ENCODE results near the gene GPC6. TPM values are rescaled to one million over a fixed set of nuclear protein-coding genes. Genes with fewer than 3 reads are reported as not detected.
A peak's percentile ranks its signal among the peaks of the same experiment; 100 is the strongest.

Gene GPC6
- total and polyA plus RNA-seq, 2 experiments from 2014 or later, result 26.0 to 92.8 TPM

- peak; percentile 21 for DNase-seq (ENCODE audit: low spot score)
- H3K4me3 ChIP-seq, result no peak overlapping the region
- TF ChIP-seq EZH2phosphoT487 (IDR thresholded peaks at IDR 0.05; ENCODE audit: low read depth, severe bottlenecking, unreplicated experiment) (no peak), CTCF (IDR thresholded peaks at IDR 0.05; ENCODE audit: poor library complexity) (peak; percentile 50)
Observed at GRCh38 chr13:94192431-94192975, 965.9 kb downstream of the GPC6 start.

GRCh38 chr13:94195715-94196114 is 969.1 kb downstream of the GPC6 start:
- Histone ChIP-seq H3K27me3 (no peaks in the 10 kb centered on the region), H3K4me1 (ENCODE audit: insufficient read depth) (peaks cover 10% of the 10 kb centered on the region), H3K27ac (no peak overlapping the region), H3K9me3 (ENCODE audit: low read depth) (no peaks in the 10 kb centered on the region), H3K4me2 (no peak overlapping the region), H3K4me3 (no peak overlapping the region), H4K20me1 (ENCODE audit: insufficient read depth, poor library complexity, severe bottlenecking) (no peaks in the 10 kb centered on the region), H3K9me2 (replicated peaks; ENCODE audit: insufficient read depth) (no peaks in the 10 kb centered on the region), H2AFZ (no peak overlapping the region), H3K79me2 (no peaks in the 10 kb centered on the region), H3K36me3 (replicated peaks; ENCODE audit: insufficient read depth, low read depth) (no peaks in the 10 kb centered on the region)
- peak; percentile 20 for DNase-seq (ENCODE audit: low spot score)
- 88% methylated on average over 2 of the region's 2 CpGs for WGBS (ENCODE audit: low lambda C conversion rate, missing lambda C conversion rate)
- TF ChIP-seq EZH2 (IDR thresholded peaks at IDR 0.05; ENCODE audit: borderline replicate concordance) (no peak), CTCF (IDR thresholded peaks at IDR 0.05; ENCODE audit: poor library complexity) (no peak), EZH2phosphoT487 (IDR thresholded peaks at IDR 0.05; ENCODE audit: low read depth, severe bottlenecking, unreplicated experiment) (no peak)

More at GRCh38 chr13:94192431-94192975, 965.9 kb downstream of the GPC6 start:
- H3K27me3 ChIP-seq, result no peaks in the 10 kb centered on the region
- peaks cover 10% of the 10 kb centered on the region for H3K4me1 ChIP-seq (ENCODE audit: insufficient read depth)
- no peaks in the 10 kb centered on the region for H4K20me1 ChIP-seq (ENCODE audit: insufficient read depth, poor library complexity, severe bottlenecking)
- H3K79me2 ChIP-seq, result no peaks in the 10 kb centered on the region
- H3K36me3 ChIP-seq (replicated peaks; ENCODE audit: insufficient read depth, low read depth), result no peaks in the 10 kb centered on the region
- H3K4me2 ChIP-seq, result no peak overlapping the region
- WGBS (ENCODE audit: low lambda C conversion rate, missing lambda C conversion rate), result 78% methylated on average over 3 of the region's 3 CpGs
- no peaks in the 10 kb centered on the region for H3K9me3 ChIP-seq (ENCODE audit: low read depth)
- no peaks in the 10 kb centered on the region for H3K9me2 ChIP-seq (replicated peaks; ENCODE audit: insufficient read depth)
- no peak overlapping the region for H3K27ac ChIP-seq
- no peak overlapping the region for H2AFZ ChIP-seq

- H4K20me1 ChIP-seq (ENCODE audit: insufficient read depth, poor library complexity, severe bottlenecking), result no peaks in the 10 kb centered on the region
- H3K36me3 ChIP-seq (replicated peaks; ENCODE audit: insufficient read depth, low read depth), result no peaks in the 10 kb centered on the region
- H2AFZ ChIP-seq, result no peak overlapping the region
- H3K4me2 ChIP-seq, result no peak overlapping the region
- H3K4me3 ChIP-seq, result no peak overlapping the region
- H3K9me2 ChIP-seq (replicated peaks; ENCODE audit: insufficient read depth), result no peaks in the 10 kb centered on the region
- no peak for DNase-seq (ENCODE audit: low spot score)
- no peak overlapping the region for H3K27ac ChIP-seq
- no peaks in the 10 kb centered on the region for H3K9me3 ChIP-seq (ENCODE audit: low read depth)
- TF ChIP-seq EZH2 (IDR thresholded peaks at IDR 0.05; ENCODE audit: borderline replicate concordance) (no peak), EZH2phosphoT487 (IDR thresholded peaks at IDR 0.05; ENCODE audit: low read depth, severe bottlenecking, unreplicated experiment) (no peak), CTCF (IDR thresholded peaks at IDR 0.05; ENCODE audit: poor library complexity) (no peak)
- H3K79me2 ChIP-seq, result no peaks in the 10 kb centered on the region
- no peaks in the 10 kb centered on the region for H3K27me3 ChIP-seq
- WGBS (ENCODE audit: low lambda C conversion rate, missing lambda C conversion rate), result 47% methylated on average over 5 of the region's 5 CpGs
- peaks cover 10% of the 10 kb centered on the region for H3K4me1 ChIP-seq (ENCODE audit: insufficient read depth)
Observed at GRCh38 chr13:94196413-94196812, 969.8 kb downstream of the GPC6 start.
